ENCODE data around the gene DENND2D. TPM values are rescaled to one million over a fixed set of nuclear protein-coding genes. Genes with fewer than 3 reads are reported as not detected.

Gene DENND2D
- total RNA-seq, 1 experiment from 2014 or later: 2.1 TPM

GRCh38 chr1:111236379-111236778, 35.9 kb upstream of the DENND2D start (continued):
- TF ChIP-seq ARID4B (CRISPR knock-in tag; IDR thresholded peaks at IDR 0.05; ENCODE audit: borderline replicate concordance) (no peak), CREM (CRISPR knock-in tag; IDR thresholded peaks at IDR 0.05) (no peak), ZMAT4 (CRISPR knock-in tag; IDR thresholded peaks at IDR 0.05) (no peak), E2F1 (CRISPR knock-in tag; IDR thresholded peaks at IDR 0.05) (no peak), ZNF425 (CRISPR knock-in tag; conservative IDR thresholded peaks at IDR 0.05) (no peak), IRF2 (CRISPR knock-in tag; IDR thresholded peaks at IDR 0.05; ENCODE audit: borderline replicate concordance, low read depth) (no peak), NR2C2 (CRISPR knock-in tag; IDR thresholded peaks at IDR 0.05) (no peak), ZNF423 (CRISPR knock-in tag; IDR thresholded peaks at IDR 0.05) (no peak), PRRX2 (CRISPR knock-in tag; IDR thresholded peaks at IDR 0.05) (no peak), ZBTB21 (CRISPR knock-in tag; IDR thresholded peaks at IDR 0.05; ENCODE audit: borderline replicate concordance) (no peak)

GRCh38 chr1:111234866-111235265, 34.4 kb upstream of the DENND2D start:
- no peak overlapping the region for H3K4me3 Mint-ChIP-seq
- ChIA-PET CTCF (no interaction called here), POLR2A (no interaction called here)
- ATAC-seq (no peak), DNase-seq (ENCODE audit: low spot score) (no peak)
- H3K4me1 Mint-ChIP-seq: peaks cover 27% of the 10 kb centered on the region
- H3K27me3 Mint-ChIP-seq (ENCODE audit: low read depth): peaks cover 1% of the 10 kb centered on the region; the same call in 1 of the 2 replicates
- no peaks in the 10 kb centered on the region for H3K36me3 Mint-ChIP-seq
- H3K9me3 Mint-ChIP-seq: peaks cover 42% of the 10 kb centered on the region
- H3K27ac Mint-ChIP-seq: no peak overlapping the region
- no peak for TF ChIP-seq USF2 (CRISPR knock-in tag; IDR thresholded peaks at IDR 0.05)
- no peak for TF ChIP-seq SP1 (CRISPR knock-in tag; conservative IDR thresholded peaks at IDR 0.05)
- TF ChIP-seq EMX1 (CRISPR knock-in tag; IDR thresholded peaks at IDR 0.05): no peak
- TF ChIP-seq ZMAT4 (CRISPR knock-in tag; IDR thresholded peaks at IDR 0.05): no peak
- TF ChIP-seq CREM (CRISPR knock-in tag; IDR thresholded peaks at IDR 0.05): no peak
- TF ChIP-seq RORB (CRISPR knock-in tag; IDR thresholded peaks at IDR 0.05): no peak
- TF ChIP-seq SMAD4 (CRISPR knock-in tag; IDR thresholded peaks at IDR 0.05): no peak
- TF ChIP-seq SMAD3 (CRISPR knock-in tag; IDR thresholded peaks at IDR 0.05; ENCODE audit: borderline replicate concordance): no peak
- no peak for TF ChIP-seq STAT6 (CRISPR knock-in tag; conservative IDR thresholded peaks at IDR 0.05; ENCODE audit: low read depth)
- TF ChIP-seq KAT7 (CRISPR knock-in tag; IDR thresholded peaks at IDR 0.05; ENCODE audit: borderline replicate concordance): no peak
- no peak for TF ChIP-seq CREB1 (CRISPR knock-in tag; IDR thresholded peaks at IDR 0.05)
- no peak for TF ChIP-seq CTCF (IDR thresholded peaks at IDR 0.05)
- TF ChIP-seq TP53 (CRISPR knock-in tag; IDR thresholded peaks at IDR 0.05): no peak
- no peak for TF ChIP-seq ZSCAN18 (CRISPR knock-in tag; IDR thresholded peaks at IDR 0.05)
